Gastroesophageal sphincter (tissue), 4 donors: Measurements from ENCODE around the gene ZSCAN5C. TPM values are rescaled to one million over a fixed set of nuclear protein-coding genes. Genes with fewer than 3 reads are reported as not detected.
"Not testable (repeated sequence)": the region's sequence is repeated elsewhere in the genome, so short reads cannot be mapped to it uniquely, and the experiment has no call there.

Source experiments
- ATAC-seq: fragments of 150-250 bp; one replicate; pipeline ENCODE4 v1.9.1; 2016; ENCODE audit warnings: mild to moderate bottlenecking, moderate library complexity
- H3K27ac ChIP-seq, 4 donors: fragments of 200-600 bp; sonication (generic) in 3 of 4; 1 replicate in 3 of 4; 2 replicates in 1 of 4; pipeline ENCODE4 v1.5.1; 2016 to 2019
- H3K27me3 ChIP-seq: fragments of 200-600 bp; sonication (generic); one replicate; pipeline ENCODE4 v1.5.1; 2019
- H3K36me3 ChIP-seq, 2 donors: fragments of 200-600 bp; sonication (generic); one replicate each; pipeline ENCODE4 v1.5.1; 2019; ENCODE audit warnings: control low read depth in 1 of 2
- H3K4me1 ChIP-seq, 3 donors: fragments of 200-600 bp; sonication (generic); 1 replicate in 2 of 3; 2 replicates in 1 of 3; pipeline ENCODE4 v1.5.1; 2016 to 2019; ENCODE audit warnings: control low read depth in 2 of 3
- H3K4me3 ChIP-seq, 2 donors: fragments of 200-600 bp; sonication (generic); one replicate each; pipeline ENCODE4 v1.5.1; 2019; ENCODE audit warnings: mild to moderate bottlenecking in 1 of 2, moderate library complexity in 1 of 2
- H3K9me3 ChIP-seq, 3 donors: fragments of 200-600 bp; sonication (generic); one replicate each; pipeline ENCODE4 v1.5.1; 2017 to 2019; ENCODE audit warnings: control low read depth in 2 of 3
- CTCF ChIP-seq, 4 experiments: fragments of 200-600 bp in 2 of 4; fragments of 450-650 bp in 2 of 4; sonication (generic) in 1 of 4; IDR thresholded peaks; one replicate each; pipeline ENCODE4 v1.5.1; 2017 to 2019; ENCODE audit warnings: antibody characterized with exemption in 4 of 4, mild to moderate bottlenecking in 2 of 4, moderate library complexity in 2 of 4
- EP300 ChIP-seq: sonication (generic); formaldehyde crosslinking; IDR thresholded peaks from one replicate; pipeline ENCODE4 v1.6.1; 2017; ENCODE audit warnings: antibody characterized with exemption, mild to moderate bottlenecking
- POLR2A ChIP-seq, 2 donors: fragments of 450-650 bp; IDR thresholded peaks; one replicate each; pipeline ENCODE4 v1.6.1; 2017; ENCODE audit warnings: antibody characterized with exemption in 2 of 2, mild to moderate bottlenecking in 2 of 2, moderate library complexity in 1 of 2
- POLR2AphosphoS5 ChIP-seq: sonication (generic); formaldehyde crosslinking; IDR thresholded peaks from one replicate; pipeline ENCODE4 v1.6.1; 2017; ENCODE audit warnings: antibody characterized with exemption
- WGBS, 2 donors: methylation state at CpG; one replicate each; pipeline ENCODE4 v1.1.5; 2018; ENCODE audit warnings: low coverage in 1 of 2; 5-methylcytosine and 5-hydroxymethylcytosine counted together
- total RNA-seq, 4 donors: library from RNA; depleted of rRNA; stranded (reverse); fragments of >200 nt; gene quantifications; one replicate each; pipeline ENCODE4 v1.1.0, GENCODE V29; 2016

The ZSCAN5C gene
- total RNA-seq, 4 donors from 2014 or later, result not detected

DNA sequence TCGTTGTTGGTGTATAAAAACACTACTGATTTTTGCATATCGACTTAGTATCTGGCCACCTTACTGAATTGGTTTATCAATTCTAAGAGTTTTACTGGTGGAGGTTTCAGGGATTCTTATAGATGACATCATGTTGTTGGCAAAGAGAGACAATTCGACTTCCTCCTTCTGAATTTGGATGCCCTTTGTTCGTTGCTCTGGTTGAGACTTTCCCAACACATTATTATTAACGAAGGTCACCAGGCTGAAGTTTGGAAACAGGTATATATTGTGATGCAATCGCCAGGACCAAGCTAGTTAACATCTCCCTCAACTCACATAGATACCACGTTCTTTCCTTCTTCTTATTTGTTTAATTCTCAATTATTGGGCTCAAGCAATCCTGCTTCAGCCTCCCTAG lies 2.4 kb upstream of the ZSCAN5C start:
- 47 to 59% methylated on average over 5 to 7 of the region's 7 CpGs for WGBS, 2 donors
- Histone ChIP-seq H3K27ac (no peak overlapping the region), H3K36me3 (no peaks in the 10 kb centered on the region), H3K4me3 (no peak overlapping the region), H3K27me3 (peaks cover 17% of the 10 kb centered on the region), H3K4me1 (no peaks in the 10 kb centered on the region), H3K9me3 (no peaks in the 10 kb centered on the region)
- ATAC-seq, result no peak
- no peak for TF ChIP-seq POLR2AphosphoS5
- no peak for TF ChIP-seq POLR2A (IDR thresholded peaks at IDR 0.05)

GRCh38 chr19:56207581-56207980 lies 5.5 kb downstream of the ZSCAN5C start:
- WGBS, 2 donors, result no CpG with 5 or more reads among the region's 5 CpGs
- not testable (repeated sequence) for H3K36me3 ChIP-seq, H3K27ac ChIP-seq, H3K4me3 ChIP-seq, H3K4me1 ChIP-seq, H3K9me3 ChIP-seq, ATAC-seq
- H3K27me3 ChIP-seq, result peaks cover 16% of the 10 kb centered on the region

DNA sequence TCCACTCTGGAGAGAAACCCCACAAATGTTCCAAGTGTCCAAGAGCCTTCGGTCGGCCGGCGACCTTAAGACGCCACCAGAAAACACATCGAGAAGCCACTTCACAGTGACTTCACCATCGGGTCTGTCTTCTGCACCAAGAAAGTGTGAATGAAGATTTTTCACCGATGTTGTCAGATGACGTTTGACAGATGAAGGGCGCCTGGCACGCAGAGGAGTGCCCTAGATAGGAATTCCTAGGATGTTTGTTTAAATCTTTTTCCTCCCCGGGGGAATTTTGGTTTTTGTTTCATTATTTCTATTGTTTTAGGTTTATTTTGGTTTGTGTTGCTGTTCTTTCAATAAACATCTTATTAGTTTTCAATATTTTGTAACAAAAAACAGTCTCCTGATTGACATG lies 7.0 kb downstream of the ZSCAN5C start:
- TF ChIP-seq EP300, result no peak
- TF ChIP-seq CTCF (IDR thresholded peaks at IDR 0.05), result no peak
- TF ChIP-seq POLR2AphosphoS5, result no peak
- no peak for TF ChIP-seq POLR2A (IDR thresholded peaks at IDR 0.05)
- Histone ChIP-seq H3K27me3 (peaks cover 19% of the 10 kb centered on the region), H3K27ac (no peak overlapping the region), H3K4me1 (no peaks in the 10 kb centered on the region), H3K4me3 (no peak overlapping the region), H3K9me3 (no peaks in the 10 kb centered on the region), H3K36me3 (no peaks in the 10 kb centered on the region)
- WGBS, 2 donors, result 79 to 80% methylated on average over 10 to 12 of the region's 12 CpGs
- no peak for ATAC-seq

DNA sequence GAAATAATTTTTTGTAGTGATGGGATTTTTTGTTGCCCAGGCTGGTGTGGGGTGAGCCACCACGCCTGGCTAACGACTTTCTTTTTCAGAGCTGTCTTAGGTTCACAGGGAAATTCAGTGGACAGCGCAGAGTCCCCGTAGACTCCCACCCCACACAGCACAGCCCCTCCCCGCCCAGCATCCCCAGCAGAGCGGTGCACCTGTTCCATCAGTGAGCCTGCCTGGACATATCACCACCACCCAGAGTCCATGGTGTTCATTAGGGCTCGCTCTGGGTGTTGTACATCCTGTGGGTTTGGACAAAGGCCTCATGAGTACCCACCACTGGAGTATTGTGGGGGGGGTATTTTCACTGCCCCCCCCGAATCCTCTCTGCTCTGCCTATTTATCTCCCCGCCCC lies 8.0 kb downstream of the ZSCAN5C start:
- not testable (repeated sequence) for H3K36me3 ChIP-seq, H3K4me1 ChIP-seq, H3K27ac ChIP-seq, H3K4me3 ChIP-seq, H3K9me3 ChIP-seq, ATAC-seq
- H3K27me3 ChIP-seq, result peaks cover 24% of the 10 kb centered on the region
- WGBS, 2 donors, result 62 to 95% methylated on average over 3 of the region's 9 CpGs

GRCh38 chr19:56211718-56212117 lies 9.6 kb downstream of the ZSCAN5C start:
- TF ChIP-seq POLR2AphosphoS5 (no peak), POLR2A (IDR thresholded peaks at IDR 0.05) (no peak), CTCF (IDR thresholded peaks at IDR 0.05) (no peak), EP300 (no peak)
- H3K4me3 ChIP-seq, result no peak overlapping the region
- H3K4me1 ChIP-seq, result no peaks in the 10 kb centered on the region
- H3K27ac ChIP-seq, result no peak overlapping the region
- H3K9me3 ChIP-seq, result no peaks in the 10 kb centered on the region
- ATAC-seq, result no peak
- 68 to 76% methylated on average over 2 to 4 of the region's 4 CpGs for WGBS, 2 donors
- H3K36me3 ChIP-seq, result no peaks in the 10 kb centered on the region
- peaks cover 40% of the 10 kb centered on the region for H3K27me3 ChIP-seq

DNA sequence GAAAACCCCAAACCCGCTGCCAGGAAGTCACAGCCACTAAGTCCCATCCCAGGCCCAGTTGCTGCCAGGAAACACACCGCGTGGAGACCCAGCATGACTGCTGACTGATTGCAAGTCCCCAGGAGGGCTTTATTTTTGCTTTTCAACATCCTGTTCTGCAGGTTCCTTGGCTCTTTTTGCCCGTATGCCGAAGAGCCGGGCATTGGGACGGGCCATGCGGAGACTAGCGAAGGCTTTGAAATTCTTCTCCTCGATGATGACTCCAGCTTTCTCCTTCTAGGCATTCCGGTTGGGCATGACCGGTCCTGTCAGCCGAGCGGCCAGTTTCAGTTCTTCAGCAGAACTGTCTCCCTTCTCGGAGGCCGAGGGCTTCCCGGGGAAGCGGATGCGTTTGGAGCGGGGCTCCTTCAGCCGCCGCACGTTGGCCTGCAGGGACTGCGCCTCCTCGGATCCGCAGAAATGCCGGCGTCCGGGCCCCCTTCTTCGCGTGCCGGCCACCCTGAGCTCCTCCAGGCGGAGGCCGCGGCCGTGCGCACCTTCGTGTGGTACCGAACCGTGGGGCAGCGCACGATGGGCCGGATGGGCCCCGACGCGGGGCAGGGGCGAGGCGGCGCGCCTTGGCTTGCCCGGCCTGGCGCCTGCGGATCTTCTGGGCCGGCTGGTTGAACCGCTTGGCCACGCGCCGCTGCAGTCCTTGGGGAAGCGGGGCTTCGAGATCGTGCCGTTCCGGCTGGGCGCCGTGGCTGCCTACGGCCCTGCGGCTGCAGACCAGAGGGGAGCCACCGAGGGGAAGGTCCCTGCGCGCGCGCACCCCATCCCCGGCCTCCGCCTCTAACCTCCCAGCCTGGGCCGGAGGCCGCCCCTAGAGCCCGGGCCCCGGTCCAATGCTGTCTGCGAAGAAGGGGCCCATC lies 15.2 kb downstream of the ZSCAN5C start:
- ATAC-seq, result no peak
- no peak for TF ChIP-seq POLR2A (IDR thresholded peaks at IDR 0.05)
- TF ChIP-seq CTCF (IDR thresholded peaks at IDR 0.05), result no peak
- TF ChIP-seq POLR2AphosphoS5, result no peak
- no peak for TF ChIP-seq EP300
- Histone ChIP-seq H3K4me3 (peak overlapping the region; percentile 11 to 46), H3K4me1 (peaks cover 0 to 10% (median 6%) of the 10 kb centered on the region in 3 donors), H3K36me3 (peaks cover 0 to 10% of the 10 kb centered on the region in 2 donors), H3K9me3 (no peaks in the 10 kb centered on the region), H3K27me3 (peaks cover 41% of the 10 kb centered on the region), H3K27ac (no peak overlapping the region)
- 14% methylated on average over 17 of the region's 79 CpGs; no CpG with 5 or more reads in 1 of the 2 donors for WGBS, 2 donors
